RWPE2 (cell line): ENCODE measurements around the gene RIMS4.

Source experiments
- ATAC-seq: fragments of 200-7000 bp; cut with Tn5 transposase; 3 replicates; pipeline ENCODE4 v1.9.1; 2021; ENCODE audit warnings: low read depth
- DNase-seq: peaks from one replicate; pipeline ENCODE4 v3.0.0-alpha.2; 2020; ENCODE audit warnings: low spot score
- H3K27ac ChIP-seq: fragments of 450-650 bp; 2 replicates; pipeline ENCODE4 v1.5.1; 2017; ENCODE audit warnings: mild to moderate bottlenecking; ENCODE audit not compliant: poor library complexity, severe bottlenecking
- H3K27me3 ChIP-seq: fragments of 250-450 bp; sonication (Bioruptor Pico); 2 replicates; pipeline ENCODE4 v1.5.1; 2021; ENCODE audit warnings: mild to moderate bottlenecking, moderate library complexity; ENCODE audit not compliant: insufficient read depth, poor library complexity, severe bottlenecking
- H3K36me3 ChIP-seq: fragments of 250-450 bp; sonication (Bioruptor Pico); 2 replicates; pipeline ENCODE4 v1.5.1; 2020; ENCODE audit warnings: low read depth, mild to moderate bottlenecking, moderate library complexity
- H3K4me1 ChIP-seq: fragments of 250-450 bp; sonication (Bioruptor Pico); 2 replicates; pipeline ENCODE4 v1.5.1; 2021; ENCODE audit warnings: mild to moderate bottlenecking, moderate library complexity; ENCODE audit not compliant: insufficient read depth, poor library complexity, severe bottlenecking
- H3K4me3 ChIP-seq: fragments of 250-450 bp; sonication (Bioruptor Pico); 2 replicates; pipeline ENCODE4 v1.5.1; 2021; ENCODE audit warnings: mild to moderate bottlenecking, moderate library complexity; ENCODE audit not compliant: severe bottlenecking
- H3K9me3 ChIP-seq: fragments of 250-450 bp; sonication (Bioruptor Pico); 2 replicates; pipeline ENCODE4 v1.5.1; 2021; ENCODE audit warnings: mild to moderate bottlenecking, moderate library complexity; ENCODE audit not compliant: severe bottlenecking
- CTCF ChIP-seq: fragments of 450-650 bp; IDR thresholded peaks from one replicate; pipeline ENCODE4 v1.5.1; 2017; ENCODE audit warnings: mild to moderate bottlenecking, moderate library complexity; ENCODE audit not compliant: poor library complexity, severe bottlenecking

Gene RIMS4

GRCh38 chr20:44810391-44811149 is at the start of gene RIMS4:
TSS of gene RIMS4 (minus strand) at chr20:44810546. CDS start at chr20:44810271, 275 bp downstream.
- TF ChIP-seq CTCF: peak; percentile 22
- DNase-seq: peak; percentile 76
- Histone ChIP-seq H3K4me1 (no peaks in the 10 kb centered on the region), H3K36me3 (no peaks in the 10 kb centered on the region), H3K9me3 (peaks cover 5% of the 10 kb centered on the region), H3K27ac (no peak within 1 kb of the TSS), H3K4me3 (peak within 1 kb of the TSS; percentile 16), H3K27me3 (peaks cover 69% of the 10 kb centered on the region)
- peak; percentile 11; the same call in 2 of the 3 replicates for ATAC-seq

GRCh38 chr20:44858606-44859360 is 48.4 kb upstream of the RIMS4 start:
- no peak overlapping the region for H3K4me3 ChIP-seq
- DNase-seq (no peak), ATAC-seq (no peak)
- H3K9me3 ChIP-seq: no peaks in the 10 kb centered on the region
- no peaks in the 10 kb centered on the region for H3K36me3 ChIP-seq
- TF ChIP-seq CTCF: no peak
- H3K27ac ChIP-seq: no peak overlapping the region
- H3K27me3 ChIP-seq: no peaks in the 10 kb centered on the region
- peaks cover 20% of the 10 kb centered on the region for H3K4me1 ChIP-seq

GRCh38 chr20:44856856-44857448 is 46.6 kb upstream of the RIMS4 start:
- DNase-seq (no peak), ATAC-seq (no peak)
- Histone ChIP-seq H3K4me3 (no peak overlapping the region), H3K27me3 (no peaks in the 10 kb centered on the region), H3K9me3 (no peaks in the 10 kb centered on the region), H3K36me3 (no peaks in the 10 kb centered on the region), H3K27ac (no peak overlapping the region), H3K4me1 (peaks cover 11% of the 10 kb centered on the region)
- no peak for TF ChIP-seq CTCF

- no peak for TF ChIP-seq CTCF
- Histone ChIP-seq H3K9me3 (no peaks in the 10 kb centered on the region), H3K36me3 (no peaks in the 10 kb centered on the region), H3K27me3 (no peaks in the 10 kb centered on the region), H3K4me3 (no peak overlapping the region), H3K4me1 (peaks cover 6% of the 10 kb centered on the region), H3K27ac (no peak overlapping the region)
- DNase-seq (no peak), ATAC-seq (no peak)
These were observed 46.1 kb upstream of the RIMS4 start for GRCh38 chr20:44856442-44856841.
